GM19468 (cell line): Measurements from ENCODE around the gene GAB3.

Source experiments
- ATAC-seq: cut with Tn5 transposase; IDR thresholded peaks from one replicate; pipeline ENCODE4 v1.9.1; 2021; ENCODE audit warnings: mild to moderate bottlenecking, moderate library complexity, moderate number of reproducible peaks; ENCODE audit not compliant: unreplicated experiment; ENCODE audit errors: extremely low read depth

The GAB3 gene

DNA sequence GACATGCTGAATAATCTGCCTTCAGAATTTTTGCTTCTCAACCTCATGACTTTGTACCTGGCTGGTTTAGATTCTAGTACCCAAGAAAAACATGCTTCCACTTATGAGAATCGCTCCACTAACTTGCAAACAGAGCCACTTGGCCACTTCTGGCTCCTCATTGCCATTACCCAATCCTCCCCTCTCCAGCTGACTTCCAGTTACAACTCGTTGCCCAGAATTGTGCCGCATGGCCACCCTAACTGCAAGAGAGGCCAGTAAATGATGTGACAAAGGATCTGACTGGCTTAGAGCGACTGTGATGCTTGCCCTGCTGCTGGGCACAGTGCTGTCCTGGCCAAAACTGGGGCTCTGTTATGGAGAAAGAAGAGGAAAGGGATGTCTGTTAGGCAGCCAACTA, 7.8 kb upstream of the GAB3 start:
- no peak for ATAC-seq

GRCh38 chrX:154751669-154752271, 893 bp upstream of the GAB3 start:
- ATAC-seq = no peak

- ATAC-seq = no peak
These were observed 359 bp upstream of the GAB3 start for GRCh38 chrX:154751203-154751668.

GRCh38 chrX:154749856-154750255, 1.0 kb downstream of the GAB3 start:
- ATAC-seq = no peak

DNA sequence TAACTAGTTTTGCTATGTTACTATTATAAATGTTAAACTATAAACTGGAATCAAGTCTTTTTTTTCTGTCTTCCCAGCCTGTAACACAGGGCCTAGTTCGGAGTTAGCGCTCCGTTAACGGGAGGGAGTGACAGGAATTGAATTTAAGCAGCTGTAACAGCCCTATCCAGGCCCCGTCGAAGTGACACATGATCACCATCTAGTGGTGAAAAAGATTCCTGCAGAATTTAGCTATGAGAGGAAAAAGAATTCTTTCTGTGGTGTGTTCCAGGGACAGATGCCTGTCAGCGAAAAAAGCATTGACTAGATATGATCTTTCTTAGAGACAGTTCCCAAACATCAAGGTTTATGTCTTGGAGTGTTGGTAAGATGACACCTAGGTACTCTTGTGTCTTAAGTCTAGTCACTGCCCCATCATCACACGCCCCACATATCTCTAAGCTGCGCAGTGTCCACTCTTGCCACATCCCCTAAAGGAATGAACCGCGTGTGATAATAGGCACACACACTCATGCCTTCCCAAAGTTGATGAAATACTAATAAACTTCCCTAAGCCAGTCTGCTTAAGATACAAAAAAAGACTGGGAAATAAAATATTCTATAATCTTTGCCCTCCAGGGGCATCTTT, 2.1 kb downstream of the GAB3 start:
- ATAC-seq = no peak

- ATAC-seq = no peak
These were observed 8.3 kb downstream of the GAB3 start for GRCh38 chrX:154742613-154743012.

GRCh38 chrX:154739952-154740465, 10.9 kb downstream of the GAB3 start:
- no peak for ATAC-seq

DNA sequence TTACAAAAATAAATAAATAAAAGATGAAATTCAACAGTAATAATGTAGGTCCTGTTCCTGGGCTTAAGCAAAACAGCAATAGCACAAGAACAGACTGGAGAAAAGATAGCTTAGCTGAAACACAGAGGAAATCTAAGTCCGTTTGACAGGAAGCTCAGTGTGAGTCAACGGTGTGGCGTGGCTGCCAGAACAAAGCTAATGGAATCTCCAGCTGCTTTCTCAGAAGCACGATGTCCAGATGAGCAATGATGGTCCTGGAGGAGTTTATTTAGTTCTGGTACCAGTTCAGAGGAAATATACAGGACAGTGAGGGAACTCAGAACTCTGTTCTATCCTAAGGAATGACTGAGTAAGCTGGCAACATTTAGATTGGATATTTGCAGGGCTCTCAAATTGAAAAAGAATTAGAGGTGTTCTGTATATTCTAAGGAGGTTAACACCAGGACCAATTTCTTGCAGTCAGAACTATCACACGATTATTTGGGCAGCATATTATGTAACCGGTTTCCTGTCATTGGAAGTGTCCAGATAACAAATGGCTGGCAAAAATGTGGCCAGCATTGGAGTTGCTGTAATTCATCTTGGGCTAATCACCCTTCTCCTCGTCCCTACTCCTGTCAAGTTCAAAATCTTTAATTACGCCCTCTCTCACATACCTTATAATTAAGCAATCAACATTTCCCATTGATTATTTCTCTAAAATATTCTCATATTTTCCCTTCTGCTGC, 12.7 kb downstream of the GAB3 start:
- no peak for ATAC-seq

DNA sequence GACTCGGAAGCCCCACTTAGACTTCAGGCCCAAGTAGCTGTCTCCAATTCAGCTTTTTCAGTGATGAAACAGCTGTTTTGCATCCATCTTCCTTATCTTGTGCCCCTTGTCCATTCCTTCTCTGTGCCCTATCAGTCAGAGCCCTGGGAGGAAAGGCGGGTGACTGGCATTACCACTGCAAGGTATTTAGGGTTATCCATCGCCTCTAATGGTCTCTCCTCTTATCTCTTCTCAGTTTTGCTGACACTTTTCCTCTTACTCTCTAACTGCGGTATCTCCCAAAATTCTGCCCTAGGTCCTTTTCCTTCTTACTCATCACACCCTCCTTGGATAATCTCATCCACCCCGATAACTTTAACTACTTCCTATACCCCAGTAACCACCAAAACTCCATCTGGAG, 13.7 kb downstream of the GAB3 start:
- ATAC-seq = no peak

GRCh38 chrX:154735695-154736393, 15.0 kb downstream of the GAB3 start:
- no peak for ATAC-seq

DNA sequence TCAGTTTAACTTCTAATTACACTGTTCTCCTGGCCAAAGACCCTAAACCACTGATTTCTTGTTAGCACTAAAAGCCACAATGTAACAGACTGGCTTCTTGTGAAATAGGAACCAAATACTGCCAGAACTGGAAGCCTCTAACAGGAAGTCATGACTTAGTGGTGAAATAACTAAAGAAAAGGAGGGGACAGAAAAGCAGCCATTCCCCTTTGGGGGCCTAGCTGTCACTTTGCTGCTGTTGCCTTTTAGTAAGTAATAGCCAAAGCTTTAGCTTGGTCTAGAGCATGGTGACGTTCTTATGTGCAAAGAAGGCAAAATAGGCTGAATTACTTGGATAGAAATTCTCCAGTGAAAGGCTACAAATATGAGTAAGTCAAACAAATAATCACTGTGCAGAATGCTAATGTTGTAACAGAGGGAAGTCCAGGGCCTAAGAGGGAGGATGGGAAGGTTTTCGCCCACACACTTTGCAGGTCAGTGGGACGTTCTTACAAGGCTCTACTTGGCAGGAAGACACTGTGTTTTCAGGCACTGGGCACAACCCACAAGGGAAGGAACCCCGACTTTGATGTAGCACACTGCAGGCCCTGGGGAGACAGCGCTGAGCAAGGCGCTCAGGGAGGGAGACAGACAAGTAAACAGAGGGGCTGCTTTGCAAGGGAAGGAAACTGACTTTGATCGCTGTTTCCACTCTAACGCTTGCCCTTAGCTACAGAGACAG, 16.7 kb downstream of the GAB3 start:
- no peak for ATAC-seq

DNA sequence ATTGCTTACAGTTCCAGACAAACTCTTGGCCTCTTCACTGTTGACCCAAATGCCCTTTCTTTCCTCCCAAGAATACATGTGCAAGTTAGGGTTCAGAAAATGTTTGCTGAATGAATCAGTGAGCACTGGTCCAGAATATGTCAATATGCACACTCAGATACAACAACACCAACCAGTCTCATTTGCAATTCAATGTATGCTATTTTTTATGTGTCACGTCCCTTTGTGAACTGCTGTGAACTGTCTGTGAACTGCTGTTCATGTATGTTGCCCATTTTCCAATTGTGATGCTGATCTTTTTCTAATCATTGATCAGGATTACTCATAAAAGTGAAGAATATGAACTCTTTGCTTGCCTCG, 17.8 kb downstream of the GAB3 start:
- no peak for ATAC-seq

- ATAC-seq = no peak
These were observed 18.3 kb downstream of the GAB3 start for GRCh38 chrX:154732421-154733065.

DNA sequence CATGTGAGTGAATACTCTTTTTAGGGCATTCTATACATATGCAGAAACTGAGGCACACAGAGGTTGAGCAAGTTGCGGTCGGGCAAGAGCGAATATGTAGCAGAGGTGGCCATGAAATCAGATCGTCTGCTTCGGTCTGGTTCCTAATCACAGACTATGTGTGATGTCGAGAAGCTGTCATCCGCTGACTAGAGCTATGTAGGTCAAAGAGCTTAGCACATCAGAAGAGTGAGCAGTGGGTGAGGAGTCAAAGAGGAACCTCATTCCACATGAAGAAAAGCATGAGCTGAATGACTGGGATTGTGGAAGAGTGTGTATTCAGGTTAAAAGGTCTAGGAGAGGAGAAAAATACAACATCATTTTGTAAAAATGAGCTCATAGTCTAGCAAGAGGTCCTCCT, 19.0 kb downstream of the GAB3 start:
- no peak for ATAC-seq

GRCh38 chrX:154731184-154731583, 19.7 kb downstream of the GAB3 start:
- no peak for ATAC-seq

DNA sequence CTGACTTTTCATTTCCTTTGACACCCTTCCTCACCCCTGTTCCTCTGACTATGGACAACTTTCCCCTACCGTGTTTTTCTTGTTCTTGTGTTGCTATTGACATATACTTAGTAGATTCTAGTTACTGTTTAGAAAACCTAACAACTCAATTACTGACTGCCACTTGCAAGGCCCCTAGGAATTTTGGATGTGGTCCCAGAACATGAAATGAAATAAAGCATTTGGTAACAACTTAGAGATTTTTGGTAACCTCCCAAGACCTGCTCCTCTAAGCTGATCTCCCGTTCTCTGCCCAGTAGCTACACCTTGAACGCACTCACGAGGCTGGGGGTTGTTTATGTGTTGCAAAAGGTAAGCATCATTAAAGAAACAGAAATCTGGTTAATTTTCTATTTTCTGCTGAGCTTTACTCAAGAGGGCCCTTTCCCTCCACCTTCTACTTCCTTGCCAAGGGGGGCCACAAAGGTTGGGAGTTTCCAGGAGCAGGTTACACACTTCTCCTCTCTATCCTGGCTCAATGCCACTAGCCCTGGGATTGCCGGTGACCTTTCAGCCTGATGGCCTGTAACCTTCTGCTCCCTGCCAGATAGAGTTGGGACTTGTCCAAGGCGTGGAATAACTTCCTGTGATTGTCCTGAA, 20.5 kb downstream of the GAB3 start:
- no peak for ATAC-seq

DNA sequence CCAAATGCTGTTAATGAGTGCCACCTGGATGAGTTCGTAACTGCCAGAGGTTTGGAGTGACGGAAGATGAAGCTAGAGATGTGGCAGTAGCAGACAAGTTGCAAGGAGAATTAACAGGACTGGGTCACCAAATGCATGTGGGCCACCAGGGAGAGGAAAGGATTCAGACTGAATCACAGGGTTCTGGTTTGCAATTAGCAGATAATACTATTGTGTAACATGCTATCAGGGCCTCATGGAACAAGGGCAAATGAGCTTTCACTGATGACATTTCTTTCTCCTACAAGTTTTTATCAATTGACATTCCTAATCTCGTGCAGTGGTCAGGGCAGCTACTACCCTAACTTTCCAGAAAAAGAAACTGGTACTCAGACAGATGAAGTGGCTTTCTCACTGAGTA, 21.4 kb downstream of the GAB3 start:
- no peak for ATAC-seq

GRCh38 chrX:154728431-154729190, 22.3 kb downstream of the GAB3 start:
- no peak for ATAC-seq

DNA sequence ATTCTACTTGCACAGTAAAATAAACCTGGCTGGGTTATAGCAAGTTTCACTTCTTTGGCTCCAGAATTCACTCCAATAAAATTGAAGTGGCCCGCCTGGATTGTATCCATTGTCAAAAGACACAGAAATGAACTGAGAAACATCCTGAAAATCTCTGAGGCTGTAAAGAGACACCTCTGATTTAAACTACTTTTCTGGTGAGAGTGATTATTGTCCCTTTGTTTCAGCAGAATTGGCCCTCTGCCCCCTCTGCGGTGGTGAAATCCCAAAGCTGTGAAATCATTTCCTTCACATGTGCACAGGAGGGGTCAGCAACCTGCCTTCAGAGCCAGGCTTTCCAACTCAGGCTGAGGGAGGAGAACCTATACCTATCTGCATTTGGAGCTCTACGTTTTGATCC, 23.0 kb downstream of the GAB3 start:
- no peak for ATAC-seq
